ENCODE results near the gene COL7A1. TPM values are rescaled to one million over a fixed set of nuclear protein-coding genes. Genes with fewer than 3 reads are reported as not detected.

Gene COL7A1
- total RNA-seq, 1 donor from 2014 or later = 1.5 TPM

- POLR2A ChIA-PET = no interaction called here
These were observed 34.5 kb downstream of the COL7A1 start for GRCh38 chr3:48560648-48561018.

DNA sequence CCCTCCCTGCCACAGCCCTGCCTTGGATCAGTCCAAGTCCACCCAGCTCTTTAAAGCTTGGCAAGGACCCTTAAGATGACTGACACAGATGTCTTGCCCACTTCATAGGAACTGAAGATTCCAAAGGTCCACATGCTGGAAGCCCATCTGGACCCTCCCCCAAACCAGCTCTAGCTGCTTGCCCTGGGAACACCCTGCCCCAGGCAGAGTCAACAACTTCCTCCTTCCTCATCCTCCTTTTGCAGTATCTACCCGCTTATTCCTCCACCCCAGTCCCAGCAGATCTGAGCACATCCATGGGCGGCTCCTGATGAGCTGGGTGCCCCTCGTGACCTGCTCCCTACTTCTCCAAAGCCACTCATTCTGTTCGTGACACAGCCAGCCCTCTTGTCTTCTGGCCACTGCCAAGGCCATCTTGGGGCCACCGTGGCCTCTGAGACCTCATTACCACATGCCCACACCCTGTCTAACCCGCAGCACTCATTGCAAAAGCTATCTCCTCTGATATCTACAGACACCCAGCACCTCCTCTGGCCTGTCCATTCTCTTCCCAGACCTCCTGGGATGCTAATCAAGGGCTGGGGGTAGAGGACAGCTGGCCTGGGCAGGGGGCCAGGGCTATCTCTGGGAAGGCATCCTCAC lies 36.5 kb downstream of the COL7A1 start:
- Mint-ChIP-seq H3K4me1 (peaks cover 33% of the 10 kb centered on the region), H3K9me3 (no peaks in the 10 kb centered on the region), H3K27ac (peak overlapping the region; percentile 9), H3K4me3 (peak overlapping the region; percentile 80), H3K27me3 (no peaks in the 10 kb centered on the region), H3K36me3 (ENCODE audit: low read depth) (no peaks in the 10 kb centered on the region)
- ChIA-PET CTCF (interaction anchor here (1.9 to 3.0 kb wide), 3 partner anchors 76 to 158 kb away, joined by 6 to 20 read pairs (median 8); partner anchors contain the start of gene SLC26A6), POLR2A (interaction anchor here (0.6 to 2.7 kb wide), 4 partner anchors 86 to 449 kb away, joined by 3 to 18 read pairs (median 10); partner anchors contain the start of genes CCDC51, TMA7 and WDR6)
- DNase-seq (no peak), ATAC-seq (ENCODE audit: low read depth) (no peak)
- intact Hi-C loops (cut with micrococcal nuclease) = loop anchor here (1.0 to 5.0 kb wide), 4 partner anchors 51 to 1129 kb away; partner anchors contain the start of genes MST1, NCKIPSD, RNF123 and UQCRC1
- TF ChIP-seq, protein P1, sequence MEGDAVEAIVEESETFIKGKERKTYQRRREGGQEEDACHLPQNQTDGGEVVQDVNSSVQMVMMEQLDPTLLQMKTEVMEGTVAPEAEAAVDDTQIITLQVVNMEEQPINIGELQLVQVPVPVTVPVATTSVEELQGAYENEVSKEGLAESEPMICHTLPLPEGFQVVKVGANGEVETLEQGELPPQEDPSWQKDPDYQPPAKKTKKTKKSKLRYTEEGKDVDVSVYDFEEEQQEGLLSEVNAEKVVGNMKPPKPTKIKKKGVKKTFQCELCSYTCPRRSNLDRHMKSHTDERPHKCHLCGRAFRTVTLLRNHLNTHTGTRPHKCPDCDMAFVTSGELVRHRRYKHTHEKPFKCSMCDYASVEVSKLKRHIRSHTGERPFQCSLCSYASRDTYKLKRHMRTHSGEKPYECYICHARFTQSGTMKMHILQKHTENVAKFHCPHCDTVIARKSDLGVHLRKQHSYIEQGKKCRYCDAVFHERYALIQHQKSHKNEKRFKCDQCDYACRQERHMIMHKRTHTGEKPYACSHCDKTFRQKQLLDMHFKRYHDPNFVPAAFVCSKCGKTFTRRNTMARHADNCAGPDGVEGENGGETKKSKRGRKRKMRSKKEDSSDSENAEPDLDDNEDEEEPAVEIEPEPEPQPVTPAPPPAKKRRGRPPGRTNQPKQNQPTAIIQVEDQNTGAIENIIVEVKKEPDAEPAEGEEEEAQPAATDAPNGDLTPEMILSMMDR (IDR thresholded peaks at IDR 0.05) = no peak

More at GRCh38 chr3:48560648-48561018, 34.5 kb downstream of the COL7A1 start:
- no peaks in the 10 kb centered on the region for H3K9me3 Mint-ChIP-seq
- H3K4me1 Mint-ChIP-seq = peaks cover 32% of the 10 kb centered on the region
- intact Hi-C loops (cut with micrococcal nuclease) = no loop called here
- no peak overlapping the region for H3K27ac Mint-ChIP-seq
- CTCF ChIA-PET = interaction anchor here (1.5 kb wide), 1 partner anchor 12 kb away, joined by 4 read pairs; no protein-coding TSS in a partner anchor
- H3K4me3 Mint-ChIP-seq = no peak overlapping the region
- TF ChIP-seq, protein P1 (IDR thresholded peaks at IDR 0.05) = no peak
- ATAC-seq (ENCODE audit: low read depth) (no peak), DNase-seq (no peak)
- no peaks in the 10 kb centered on the region for H3K27me3 Mint-ChIP-seq
- H3K36me3 Mint-ChIP-seq (ENCODE audit: low read depth) = no peaks in the 10 kb centered on the region

- DNase-seq = peak; percentile 98
- CTCF ChIA-PET = interaction anchor here (1.2 to 3.0 kb wide), 2 partner anchors 121 to 156 kb away, joined by 11 to 20 read pairs; no protein-coding TSS in a partner anchor
These were observed 38.1 kb downstream of the COL7A1 start, which contains the start of gene PFKFB4 for GRCh38 chr3:48556796-48557626. PFKFB4 (minus strand) TSS chr3:48556803; CDS start chr3:48556777, 26 bp downstream.

DNA sequence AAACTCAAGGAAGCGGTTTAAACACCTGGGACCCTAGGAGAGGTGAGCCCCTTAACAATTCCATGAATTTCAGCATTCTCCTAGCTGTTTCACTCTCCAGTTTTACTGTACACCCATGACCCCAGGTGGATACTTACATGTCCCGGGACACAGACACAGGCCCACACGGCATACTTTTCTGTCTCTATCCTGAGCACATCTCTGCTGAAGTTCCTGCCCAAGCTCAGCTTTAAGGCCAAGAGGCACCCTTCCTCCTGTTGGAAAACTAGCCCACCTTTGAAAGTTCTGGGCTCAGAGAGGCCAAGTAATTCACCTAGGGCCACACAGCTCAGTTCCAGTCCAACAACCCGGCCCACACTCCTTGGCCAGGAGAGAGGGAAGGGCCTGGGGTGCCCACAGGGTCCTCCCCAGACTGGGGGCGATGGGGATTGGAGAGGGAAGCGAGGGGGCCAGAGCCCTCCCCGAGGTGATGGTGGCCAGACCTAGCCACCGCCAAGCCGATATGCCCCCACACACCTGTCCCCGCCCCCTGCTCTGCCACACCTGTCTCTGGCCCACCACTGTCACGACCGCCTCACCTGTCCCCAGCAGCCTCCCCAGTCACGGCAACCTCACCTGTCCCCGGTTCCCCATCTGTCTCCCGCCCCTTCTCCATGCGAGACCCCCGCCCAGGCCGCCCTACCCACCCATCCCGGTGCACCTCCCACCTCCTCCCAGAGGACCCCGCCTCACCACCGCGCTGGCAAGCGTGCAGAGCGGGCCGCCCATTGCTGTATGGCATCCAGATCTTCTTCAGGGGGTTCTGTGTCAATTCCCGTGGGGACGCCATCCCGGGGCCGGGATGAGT lies 39.0 kb downstream of the COL7A1 start:
- no peaks in the 10 kb centered on the region for H3K27me3 Mint-ChIP-seq
- DNase-seq (no peak), ATAC-seq (ENCODE audit: low read depth) (no peak)
- H3K4me1 Mint-ChIP-seq = peaks cover 33% of the 10 kb centered on the region
- POLR2A ChIA-PET = interaction anchor here (0.5 to 2.7 kb wide), 10 partner anchors 53 to 1414 kb away, joined by 3 to 18 read pairs (median 5); partner anchors contain the start of genes ATRIP, CCDC51, QRICH1 and TMA7
- no peaks in the 10 kb centered on the region for H3K9me3 Mint-ChIP-seq
- peak overlapping the region; percentile 86 for H3K4me3 Mint-ChIP-seq
- TF ChIP-seq, protein P1 (IDR thresholded peaks at IDR 0.05) = no peak
- H3K27ac Mint-ChIP-seq = peak overlapping the region; percentile 87
- H3K36me3 Mint-ChIP-seq (ENCODE audit: low read depth) = no peaks in the 10 kb centered on the region
- intact Hi-C loops (cut with micrococcal nuclease) = loop anchor here (1.0 to 5.0 kb wide), 10 partner anchors 49 to 1373 kb away; partner anchors contain the start of genes APEH, CCDC51, IP6K1 and MON1A
- CTCF ChIA-PET = interaction anchor here (1.2 kb wide), 1 partner anchor 120 kb away, joined by 11 read pairs; no protein-coding TSS in a partner anchor

More at GRCh38 chr3:48556796-48557626, 38.1 kb downstream of the COL7A1 start, which contains the start of gene PFKFB4:
- peak within 1 kb of the TSS; percentile 86 for H3K4me3 Mint-ChIP-seq
- no peaks in the 10 kb centered on the region for H3K36me3 Mint-ChIP-seq (ENCODE audit: low read depth)
- peaks cover 33% of the 10 kb centered on the region for H3K4me1 Mint-ChIP-seq
- peak; percentile 89 for ATAC-seq (ENCODE audit: low read depth)
- intact Hi-C loops (cut with micrococcal nuclease) = loop anchor here (1.0 to 5.0 kb wide), 13 partner anchors 50 to 1372 kb away; partner anchors contain the start of genes APEH, CCDC51, IP6K1 and IP6K2
- TF ChIP-seq, protein P1 (IDR thresholded peaks at IDR 0.05) = no peak
- no peaks in the 10 kb centered on the region for H3K27me3 Mint-ChIP-seq
- H3K27ac Mint-ChIP-seq = peak within 1 kb of the TSS; percentile 87
- POLR2A ChIA-PET = interaction anchor here (0.5 to 2.7 kb wide), 14 partner anchors 14 to 1928 kb away, joined by 3 to 18 read pairs (median 4); partner anchors contain the start of genes ATRIP, CCDC51, QRICH1 and SLC26A6
- H3K9me3 Mint-ChIP-seq = no peaks in the 10 kb centered on the region
